GM06990 (cell line): ENCODE results near the gene SORBS1.

Experiments used
- DNase-seq: peaks from one replicate; pipeline ENCODE4 v3.0.0-alpha.2; 2011; ENCODE audit not compliant: insufficient read length; ENCODE audit errors: extremely low read depth
- H3K27me3 ChIP-seq: replicated peaks from 2 replicates; pipeline ENCODE4 v1.6.0; 2011; ENCODE audit warnings: low read length; ENCODE audit not compliant: control insufficient read depth, insufficient read depth
- H3K36me3 ChIP-seq: 2 replicates; pipeline ENCODE4 v1.5.1; 2011; ENCODE audit warnings: low read length; ENCODE audit not compliant: control insufficient read depth, insufficient read depth
- H3K4me3 ChIP-seq: replicated peaks from 2 replicates; pipeline ENCODE4 v1.5.1; 2011; ENCODE audit warnings: low read depth, mild to moderate bottlenecking, control low read depth, low read length
- TF ChIP-seq, protein P1 (sequence below): IDR thresholded peaks from 2 replicates; pipeline ENCODE4 v1.5.1; 2011; ENCODE audit warnings: low read length, control low read depth, mild to moderate bottlenecking, inconsistent platforms; ENCODE audit not compliant: insufficient read depth, poor library complexity, severe bottlenecking

The SORBS1 gene

DNA sequence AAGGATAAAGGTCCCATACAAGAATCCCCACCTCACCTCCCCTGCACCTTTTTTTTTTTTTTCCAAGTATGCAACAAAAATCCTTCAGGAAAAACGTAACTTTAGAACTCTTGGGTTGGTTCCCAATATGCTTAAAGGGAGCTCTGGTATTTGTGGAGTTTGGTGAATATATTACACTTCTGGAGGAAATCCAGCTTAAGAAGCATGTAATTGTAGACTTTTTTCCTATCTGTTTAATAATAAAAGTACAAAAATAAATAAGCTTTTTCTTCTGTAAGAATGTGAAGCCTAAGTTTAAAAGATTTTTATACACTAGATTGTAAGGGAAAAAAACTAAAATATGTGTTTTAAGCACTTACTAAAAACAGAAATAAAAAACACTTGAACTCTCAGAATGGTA is 102.3 kb downstream of the SORBS1 start:
- Histone ChIP-seq H3K36me3 (no peaks in the 10 kb centered on the region), H3K27me3 (no peaks in the 10 kb centered on the region), H3K4me3 (no peak overlapping the region)
- DNase-seq: no peak
- TF ChIP-seq, protein P1, sequence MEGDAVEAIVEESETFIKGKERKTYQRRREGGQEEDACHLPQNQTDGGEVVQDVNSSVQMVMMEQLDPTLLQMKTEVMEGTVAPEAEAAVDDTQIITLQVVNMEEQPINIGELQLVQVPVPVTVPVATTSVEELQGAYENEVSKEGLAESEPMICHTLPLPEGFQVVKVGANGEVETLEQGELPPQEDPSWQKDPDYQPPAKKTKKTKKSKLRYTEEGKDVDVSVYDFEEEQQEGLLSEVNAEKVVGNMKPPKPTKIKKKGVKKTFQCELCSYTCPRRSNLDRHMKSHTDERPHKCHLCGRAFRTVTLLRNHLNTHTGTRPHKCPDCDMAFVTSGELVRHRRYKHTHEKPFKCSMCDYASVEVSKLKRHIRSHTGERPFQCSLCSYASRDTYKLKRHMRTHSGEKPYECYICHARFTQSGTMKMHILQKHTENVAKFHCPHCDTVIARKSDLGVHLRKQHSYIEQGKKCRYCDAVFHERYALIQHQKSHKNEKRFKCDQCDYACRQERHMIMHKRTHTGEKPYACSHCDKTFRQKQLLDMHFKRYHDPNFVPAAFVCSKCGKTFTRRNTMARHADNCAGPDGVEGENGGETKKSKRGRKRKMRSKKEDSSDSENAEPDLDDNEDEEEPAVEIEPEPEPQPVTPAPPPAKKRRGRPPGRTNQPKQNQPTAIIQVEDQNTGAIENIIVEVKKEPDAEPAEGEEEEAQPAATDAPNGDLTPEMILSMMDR: no peak

DNA sequence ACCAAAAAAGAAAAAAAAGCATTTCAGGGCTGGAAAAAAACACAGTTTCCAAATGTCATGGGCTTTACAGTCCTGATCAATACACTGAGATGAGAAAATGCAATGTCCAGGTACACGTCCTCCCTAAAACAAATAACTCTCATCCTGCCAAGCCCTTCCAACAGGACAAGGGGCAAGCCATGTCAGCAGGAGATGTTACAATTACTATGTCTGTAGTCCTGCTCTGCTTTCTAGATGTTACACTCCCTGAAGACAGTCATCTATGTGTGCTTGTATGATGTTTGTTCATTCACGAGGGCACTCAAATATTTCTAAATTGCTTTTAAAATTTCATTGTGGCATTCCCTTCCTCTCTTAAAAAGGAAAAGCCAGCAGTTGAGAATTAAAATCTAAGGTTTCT is 103.2 kb downstream of the SORBS1 start:
- Histone ChIP-seq H3K36me3 (no peaks in the 10 kb centered on the region), H3K4me3 (no peak overlapping the region), H3K27me3 (no peaks in the 10 kb centered on the region)
- TF ChIP-seq, protein P1: no peak
- no peak for DNase-seq

DNA sequence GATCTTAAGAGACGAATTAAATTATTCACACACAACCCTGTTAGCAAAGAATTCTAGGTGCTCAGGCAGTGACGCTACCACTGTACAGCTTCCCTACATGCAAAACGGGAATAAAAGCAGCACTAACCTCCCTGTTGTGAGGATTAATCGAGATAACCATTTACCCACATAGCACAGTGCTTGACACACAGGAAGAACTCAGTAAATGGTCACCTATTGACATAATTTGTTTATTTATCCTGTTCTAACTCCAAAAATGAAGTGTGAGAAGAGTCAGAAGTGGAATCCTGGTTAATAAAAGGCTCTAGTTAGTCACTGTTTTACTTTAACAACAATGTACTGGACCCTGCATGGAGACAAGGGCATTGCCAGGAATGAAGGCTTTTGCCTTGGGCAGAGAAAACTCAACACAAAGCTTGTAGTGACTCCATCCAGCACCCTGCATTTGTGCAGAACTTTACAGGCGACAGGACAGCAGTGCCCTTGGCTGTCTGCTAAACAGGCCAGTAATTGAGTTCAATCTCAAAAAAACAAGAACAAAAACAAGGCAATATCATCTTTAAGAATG is 103.8 kb downstream of the SORBS1 start:
- Histone ChIP-seq H3K36me3 (no peaks in the 10 kb centered on the region), H3K4me3 (no peak overlapping the region), H3K27me3 (no peaks in the 10 kb centered on the region)
- TF ChIP-seq, protein P1: no peak
- no peak for DNase-seq

DNA sequence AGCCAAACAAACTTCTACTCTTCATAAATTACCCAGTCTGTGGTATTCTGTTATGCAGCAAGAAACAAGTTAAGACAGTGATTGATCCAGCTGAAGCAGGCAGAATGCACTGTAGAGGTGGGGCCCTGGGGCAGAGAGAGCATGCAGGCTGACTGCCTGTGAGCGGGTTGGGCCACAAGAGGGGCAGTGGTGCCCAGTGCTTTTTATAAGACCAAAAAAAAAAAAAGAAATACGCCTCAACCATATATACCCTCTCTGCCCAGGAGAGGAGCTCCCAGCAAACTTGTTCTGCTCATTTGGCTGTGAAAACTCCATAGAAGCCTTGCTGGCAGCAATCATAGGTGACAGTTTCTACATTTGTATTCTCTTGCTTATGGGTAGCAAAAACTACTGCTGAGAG is 104.7 kb downstream of the SORBS1 start:
- TF ChIP-seq, protein P1: no peak
- no peak for DNase-seq
- no peaks in the 10 kb centered on the region for H3K27me3 ChIP-seq
- H3K4me3 ChIP-seq: no peak overlapping the region
- H3K36me3 ChIP-seq: no peaks in the 10 kb centered on the region

DNA sequence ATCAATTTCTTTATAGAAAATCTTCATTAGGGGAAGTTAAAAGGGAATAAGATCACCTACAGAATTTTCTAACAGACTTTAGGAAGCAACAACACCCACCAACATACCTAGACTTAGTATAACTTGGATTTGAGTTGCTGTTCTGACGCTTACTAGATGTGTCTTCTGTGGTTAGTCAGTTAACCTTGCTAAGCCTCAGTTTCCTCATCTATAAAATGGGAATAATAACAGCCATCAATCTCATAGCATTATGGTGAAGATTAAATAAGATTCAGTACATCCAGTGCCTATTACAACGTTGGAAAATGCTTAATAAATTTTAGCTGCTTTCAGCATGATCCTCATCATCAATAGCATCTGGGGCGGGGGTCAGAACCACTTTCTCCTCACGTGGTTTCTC is 106.2 kb downstream of the SORBS1 start:
- TF ChIP-seq, protein P1: no peak
- DNase-seq: no peak
- Histone ChIP-seq H3K4me3 (no peak overlapping the region), H3K27me3 (no peaks in the 10 kb centered on the region), H3K36me3 (no peaks in the 10 kb centered on the region)

DNA sequence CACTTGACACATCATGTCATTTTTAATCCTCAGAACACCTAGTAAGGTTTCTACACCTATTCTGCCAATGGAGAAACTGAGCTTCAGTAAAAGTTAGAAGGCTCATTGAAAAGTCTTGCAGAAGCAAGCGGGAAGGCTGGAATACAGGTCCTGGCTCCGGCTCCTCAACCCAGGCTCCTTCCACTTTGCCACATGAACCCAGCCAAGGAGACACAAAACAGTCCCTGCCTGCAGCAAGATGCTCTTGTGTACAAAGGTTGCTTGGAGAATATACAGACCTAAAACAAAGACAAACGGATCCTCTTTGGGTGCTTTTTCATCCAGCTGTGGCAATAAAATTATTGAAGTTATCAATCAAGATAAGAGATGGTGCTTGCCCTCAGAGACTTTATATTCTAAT is 106.8 kb downstream of the SORBS1 start:
- Histone ChIP-seq H3K4me3 (no peak overlapping the region), H3K27me3 (no peaks in the 10 kb centered on the region), H3K36me3 (no peaks in the 10 kb centered on the region)
- TF ChIP-seq, protein P1: no peak
- no peak for DNase-seq
